ENCODE measurements around the gene LRRC38.

GRCh38 chr1:13507075-13507474 lies 6.7 kb downstream of the LRRC38 start:
- TF ChIP-seq POLR2AphosphoS5 (IDR thresholded peaks at IDR 0.05) = no peak
- TF ChIP-seq EP300 (IDR thresholded peaks at IDR 0.05) = no peak

Data from upper lobe of left lung (tissue), 4 donors.